Measurements from ENCODE around the gene MYBPC3. TPM values are rescaled to one million over a fixed set of nuclear protein-coding genes. Genes with fewer than 3 reads are reported as not detected.
A peak's percentile ranks its signal among the peaks of the same experiment; 100 is the strongest.

The MYBPC3 gene
- total and polyA plus RNA-seq, 12 donors = 484 to 3,138 (median 2,423) TPM

DNA sequence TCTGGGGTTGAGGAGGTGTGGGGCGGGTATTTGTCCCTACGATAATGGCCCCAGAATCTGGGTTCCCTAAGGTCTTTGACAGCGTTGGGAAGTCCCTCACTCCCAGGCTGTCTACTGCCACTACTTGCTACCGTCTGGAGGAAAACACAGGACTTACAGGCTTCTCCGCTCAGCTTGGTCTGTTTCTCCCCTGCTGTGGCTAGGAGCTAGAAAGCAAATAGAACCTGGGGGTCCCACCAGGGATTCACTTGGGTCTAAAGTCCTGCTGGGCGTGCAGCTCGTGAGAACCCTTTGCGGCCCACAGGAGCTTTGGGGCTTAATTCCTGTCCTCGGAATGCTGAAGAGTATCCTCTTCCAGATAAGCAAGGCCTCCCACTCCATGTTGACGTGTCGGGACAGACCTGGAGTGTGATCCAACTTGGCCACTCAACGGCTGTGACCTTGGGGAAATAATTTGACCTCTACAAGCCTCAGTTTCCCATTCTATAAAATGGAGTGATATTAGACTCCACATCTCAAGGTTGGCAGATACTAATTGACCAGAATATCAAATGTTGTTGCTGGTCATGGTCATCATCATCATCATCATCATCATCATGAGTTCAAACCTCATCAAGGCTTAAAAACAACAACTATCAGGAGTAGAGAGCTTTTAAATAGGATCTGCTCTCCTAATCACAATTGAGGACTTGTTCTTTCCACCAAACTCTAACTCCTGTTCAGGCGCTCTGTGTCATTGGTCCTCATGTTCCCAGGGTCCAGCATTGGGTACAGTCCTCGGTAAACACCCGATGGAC lies 1.7 kb upstream of the MYBPC3 start:
- TF ChIP-seq, protein P1, sequence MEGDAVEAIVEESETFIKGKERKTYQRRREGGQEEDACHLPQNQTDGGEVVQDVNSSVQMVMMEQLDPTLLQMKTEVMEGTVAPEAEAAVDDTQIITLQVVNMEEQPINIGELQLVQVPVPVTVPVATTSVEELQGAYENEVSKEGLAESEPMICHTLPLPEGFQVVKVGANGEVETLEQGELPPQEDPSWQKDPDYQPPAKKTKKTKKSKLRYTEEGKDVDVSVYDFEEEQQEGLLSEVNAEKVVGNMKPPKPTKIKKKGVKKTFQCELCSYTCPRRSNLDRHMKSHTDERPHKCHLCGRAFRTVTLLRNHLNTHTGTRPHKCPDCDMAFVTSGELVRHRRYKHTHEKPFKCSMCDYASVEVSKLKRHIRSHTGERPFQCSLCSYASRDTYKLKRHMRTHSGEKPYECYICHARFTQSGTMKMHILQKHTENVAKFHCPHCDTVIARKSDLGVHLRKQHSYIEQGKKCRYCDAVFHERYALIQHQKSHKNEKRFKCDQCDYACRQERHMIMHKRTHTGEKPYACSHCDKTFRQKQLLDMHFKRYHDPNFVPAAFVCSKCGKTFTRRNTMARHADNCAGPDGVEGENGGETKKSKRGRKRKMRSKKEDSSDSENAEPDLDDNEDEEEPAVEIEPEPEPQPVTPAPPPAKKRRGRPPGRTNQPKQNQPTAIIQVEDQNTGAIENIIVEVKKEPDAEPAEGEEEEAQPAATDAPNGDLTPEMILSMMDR (IDR thresholded peaks at IDR 0.05) = no peak
- Histone ChIP-seq H3K27ac (peak overlapping the region; percentile 81 to 99 (median 94)), H3K9me3 (no peaks in the 10 kb centered on the region), H3K36me3 (peaks cover 0 to 32% (median 0%) of the 10 kb centered on the region in 9 donors), H3K4me1 (peaks cover 0 to 23% (median 0%) of the 10 kb centered on the region in 9 donors), H3K27me3 (no peaks in the 10 kb centered on the region), H3K4me3 (peak overlapping the region; percentile 32 to 63 (median 47))
- WGBS, 2 donors = 55 to 73% methylated on average over 15 of the region's 15 CpGs
- ATAC-seq (no peak), DNase-seq (no peak)
- intact Hi-C loops (cut with DNase I) = loop anchor here in 9 of 10 donors (2.0 to 10.0 kb wide), 12 partner anchors 79 to 469 kb away; partner anchors contain the start of genes MADD (in 5 of the 9) and PACSIN3 (in 3 of the 9)

DNA sequence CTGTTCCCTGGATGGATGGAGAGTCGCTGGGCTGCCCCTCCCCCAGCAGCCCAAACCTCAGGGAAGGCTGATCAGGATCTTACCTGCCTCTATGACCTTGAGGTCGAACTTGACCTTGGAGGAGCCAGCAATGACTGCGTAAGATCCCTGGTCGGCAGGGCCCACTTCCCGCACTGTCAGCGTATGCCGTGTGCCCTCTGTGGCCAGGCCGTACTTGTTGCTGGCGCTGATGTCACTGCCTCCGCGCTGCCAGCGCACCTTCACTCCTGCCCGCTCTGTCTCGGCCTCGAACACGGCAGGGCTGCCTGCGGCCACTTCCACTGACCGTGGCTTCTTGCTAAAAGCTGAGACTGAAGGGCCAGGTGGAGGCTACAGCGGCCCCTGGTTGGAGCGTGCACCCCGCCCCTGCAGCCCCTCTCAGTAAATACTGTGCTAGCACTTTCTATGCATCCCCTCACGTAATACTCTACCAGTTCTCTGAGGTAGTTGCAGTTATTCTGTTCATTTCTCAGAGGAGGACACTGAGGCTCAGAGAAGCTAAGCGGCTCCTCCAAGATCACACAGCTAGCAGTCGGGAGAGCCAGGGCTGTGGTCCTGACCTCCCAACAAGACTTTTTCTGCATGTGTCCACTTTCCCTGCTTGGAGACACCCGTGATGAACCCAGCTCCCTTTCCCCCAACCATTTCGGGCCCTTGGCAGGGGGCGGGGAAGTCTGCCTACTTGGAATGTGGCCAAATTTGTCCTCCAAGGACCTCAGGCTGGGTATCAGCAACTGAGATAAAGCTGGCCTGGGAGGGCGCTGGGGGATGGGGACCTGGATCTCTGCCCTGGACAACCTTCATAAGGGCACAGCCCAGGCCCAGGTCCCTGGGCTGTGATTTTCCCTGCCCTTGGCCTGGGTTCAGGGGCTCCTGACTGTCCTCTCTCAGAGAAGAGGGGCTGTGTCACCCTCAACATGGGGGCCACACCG lies 1.1 kb downstream of the MYBPC3 start:
- Histone ChIP-seq H3K27me3 (no peaks in the 10 kb centered on the region), H3K4me1 (peaks cover 0 to 41% (median 4%) of the 10 kb centered on the region in 9 donors), H3K9me3 (no peaks in the 10 kb centered on the region), H3K36me3 (peaks cover 0 to 52% (median 0%) of the 10 kb centered on the region in 9 donors), H3K4me3 (peak overlapping the region; percentile 44 to 77 (median 63)), H3K27ac (peak overlapping the region; percentile 83 to 99 (median 96))
- intact Hi-C loops (cut with DNase I) = loop anchor here in 9 of 10 donors (2.0 to 10.0 kb wide), 9 partner anchors 77 to 467 kb away; partner anchors contain the start of genes MADD (in 5 of the 9) and PACSIN3 (in 3 of the 9)
- WGBS, 2 donors = 48 to 54% methylated on average over 29 of the region's 29 CpGs
- TF ChIP-seq, protein P1 (IDR thresholded peaks at IDR 0.05) = no peak
- peak; percentile 35 to 72 (median 63) for ATAC-seq
- peak; percentile 77 to 83 for DNase-seq

DNA sequence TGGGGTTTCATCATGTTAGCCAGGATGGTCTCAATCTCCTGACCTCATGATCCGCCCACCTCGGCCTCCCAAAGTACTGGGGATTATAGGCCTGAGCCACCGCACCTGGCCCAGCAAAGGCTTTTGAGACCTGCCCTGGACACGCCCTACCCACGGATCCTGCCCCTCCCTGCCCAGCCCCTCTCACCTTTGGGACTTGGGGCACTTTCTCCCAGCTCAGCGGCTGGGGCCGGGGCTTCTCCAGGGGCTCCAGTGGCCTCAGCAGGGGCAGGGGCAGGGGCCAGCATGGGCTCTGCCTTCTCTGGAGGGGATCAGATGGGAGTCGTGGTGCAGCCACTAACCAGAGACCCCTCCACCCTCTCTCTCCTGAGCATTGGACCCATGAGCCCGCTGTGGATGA lies 2.2 kb downstream of the MYBPC3 start:
- ATAC-seq (peak in 1 of 8 donors; percentile 0), DNase-seq (no peak)
- TF ChIP-seq, protein P1 (IDR thresholded peaks at IDR 0.05) = no peak
- Histone ChIP-seq H3K4me1 (peaks cover 0 to 52% (median 4%) of the 10 kb centered on the region in 9 donors), H3K9me3 (no peaks in the 10 kb centered on the region), H3K27me3 (no peaks in the 10 kb centered on the region), H3K27ac (peak overlapping the region; percentile 67 to 99 (median 96)), H3K36me3 (peaks cover 0 to 63% (median 0%) of the 10 kb centered on the region in 9 donors), H3K4me3 (peak overlapping the region; percentile 44 to 77 (median 63))
- intact Hi-C loops (cut with DNase I) = loop anchor here in 9 of 10 donors (5.0 to 10.0 kb wide), 8 partner anchors 76 to 466 kb away; partner anchors contain the start of genes MADD (in 5 of the 9) and PACSIN3 (in 2 of the 9)
- WGBS, 2 donors = 49 to 66% methylated on average over 9 of the region's 9 CpGs
